Naive B cell (primary cell): ENCODE results near the gene SMCHD1. TPM values are rescaled to one million over a fixed set of nuclear protein-coding genes. Genes with fewer than 3 reads are reported as not detected.
"Not testable (repeated sequence)": the region's sequence is repeated elsewhere in the genome, so short reads cannot be mapped to it uniquely, and the experiment has no call there.

Experiments
- ATAC-seq, 2 donors: fragments of 150-1000 bp; cut with Tn5 transposase; 2 replicates each; pipeline ENCODE4 v1.10.0; 2021; ENCODE audit warnings: low read depth in 2 of 2, mild to moderate bottlenecking in 2 of 2, moderate library complexity in 2 of 2
- DNase-seq: peaks from one replicate; pipeline ENCODE4 v3.0.0; 2022
- H3K27ac Mint-ChIP-seq, 6 donors: one replicate each; pipeline ENCODE4 v1.8.0; 2020 to 2022; ENCODE audit warnings: mild to moderate bottlenecking in 6 of 6, mixed read lengths in 6 of 6, moderate library complexity in 5 of 6, inconsistent platforms in 2 of 6
- H3K27me3 Mint-ChIP-seq, 3 donors: one replicate each; pipeline ENCODE4 v1.8.0; 2021 to 2022; ENCODE audit warnings: mixed read lengths in 3 of 3, mild to moderate bottlenecking in 1 of 3
- H3K36me3 Mint-ChIP-seq, 2 donors: one replicate each; pipeline ENCODE4 v1.8.0; 2020 to 2022; ENCODE audit warnings: mixed read lengths in 2 of 2, inconsistent platforms in 1 of 2, mild to moderate bottlenecking in 1 of 2
- H3K4me1 Mint-ChIP-seq, 3 donors: one replicate each; pipeline ENCODE4 v1.8.0; 2020 to 2022; ENCODE audit warnings: mixed read lengths in 3 of 3, inconsistent platforms in 1 of 3, mild to moderate bottlenecking in 1 of 3, moderate library complexity in 1 of 3
- H3K4me3 Mint-ChIP-seq, 8 donors: one replicate each; pipeline ENCODE4 v1.8.0; 2020 to 2022; ENCODE audit warnings: mild to moderate bottlenecking in 8 of 8, mixed read lengths in 8 of 8, moderate library complexity in 8 of 8, inconsistent platforms in 2 of 8
- H3K9me3 Mint-ChIP-seq, 7 donors: one replicate each; pipeline ENCODE4 v1.8.0; 2020 to 2022; ENCODE audit warnings: mixed read lengths in 7 of 7, mild to moderate bottlenecking in 5 of 7, inconsistent platforms in 2 of 7, moderate library complexity in 1 of 7
- polyA plus RNA-seq, 6 donors: library from polyadenylated mRNA; unstranded; fragments of 300-500 nt; fragmentation: Illumina TruSeq; gene quantifications; one replicate each; pipeline ENCODE4 v1.2.3, GENCODE V29; 2021; ENCODE audit warnings: low read depth in 6 of 6

SMCHD1 gene
- polyA plus RNA-seq, 6 donors from 2014 or later, result 46.7 to 94.7 (median 68.9) TPM

- no peak for ATAC-seq
- Mint-ChIP-seq H3K27ac (peak overlapping the region in 2 of 6 donors; percentile 37 to 76), H3K4me1 (peaks cover 0 to 5% (median 5%) of the 10 kb centered on the region in 3 donors), H3K36me3 (peaks cover 0 to 31% of the 10 kb centered on the region in 2 donors), H3K27me3 (no peaks in the 10 kb centered on the region), H3K4me3 (no peak overlapping the region), H3K9me3 (peaks cover 0 to 2% (median 0%) of the 10 kb centered on the region in 7 donors)
- DNase-seq, result no peak
Observed at GRCh38 chr18:2774669-2775068, 119.1 kb downstream of the SMCHD1 start.

GRCh38 chr18:2776601-2777000 is 121.1 kb downstream of the SMCHD1 start:
- Mint-ChIP-seq H3K27ac (peak overlapping the region in 1 of 6 donors; percentile 90), H3K9me3 (peaks cover 0 to 2% (median 0%) of the 10 kb centered on the region in 7 donors), H3K27me3 (no peaks in the 10 kb centered on the region), H3K36me3 (peaks cover 10 to 18% of the 10 kb centered on the region in 2 donors), H3K4me3 (no peak overlapping the region), H3K4me1 (peaks cover 0 to 5% (median 5%) of the 10 kb centered on the region in 3 donors)
- no peak for ATAC-seq
- DNase-seq, result no peak

- H3K4me3 Mint-ChIP-seq, result no peak overlapping the region
- no peaks in the 10 kb centered on the region for H3K27me3 Mint-ChIP-seq
- peaks cover 0 to 2% (median 0%) of the 10 kb centered on the region in 7 donors for H3K9me3 Mint-ChIP-seq
- peaks cover 15 to 18% of the 10 kb centered on the region in 2 donors for H3K36me3 Mint-ChIP-seq
- peak overlapping the region in 3 of 6 donors; percentile 58 to 89 (median 69) for H3K27ac Mint-ChIP-seq
- H3K4me1 Mint-ChIP-seq, result peaks cover 0 to 5% (median 5%) of the 10 kb centered on the region in 3 donors
- ATAC-seq (no peak), DNase-seq (no peak)
Observed at GRCh38 chr18:2777241-2777640, 121.7 kb downstream of the SMCHD1 start.

GRCh38 chr18:2780750-2781149 is 125.2 kb downstream of the SMCHD1 start:
- peak overlapping the region in 1 of 8 donors; percentile 19 for H3K4me3 Mint-ChIP-seq
- no peaks in the 10 kb centered on the region for H3K9me3 Mint-ChIP-seq
- H3K27me3 Mint-ChIP-seq, result no peaks in the 10 kb centered on the region
- DNase-seq (no peak), ATAC-seq (no peak)
- peaks cover 3 to 5% (median 5%) of the 10 kb centered on the region in 3 donors for H3K4me1 Mint-ChIP-seq
- peak overlapping the region in 3 of 6 donors; percentile 41 to 89 (median 64) for H3K27ac Mint-ChIP-seq
- H3K36me3 Mint-ChIP-seq, result peaks cover 16 to 28% of the 10 kb centered on the region in 2 donors

DNA sequence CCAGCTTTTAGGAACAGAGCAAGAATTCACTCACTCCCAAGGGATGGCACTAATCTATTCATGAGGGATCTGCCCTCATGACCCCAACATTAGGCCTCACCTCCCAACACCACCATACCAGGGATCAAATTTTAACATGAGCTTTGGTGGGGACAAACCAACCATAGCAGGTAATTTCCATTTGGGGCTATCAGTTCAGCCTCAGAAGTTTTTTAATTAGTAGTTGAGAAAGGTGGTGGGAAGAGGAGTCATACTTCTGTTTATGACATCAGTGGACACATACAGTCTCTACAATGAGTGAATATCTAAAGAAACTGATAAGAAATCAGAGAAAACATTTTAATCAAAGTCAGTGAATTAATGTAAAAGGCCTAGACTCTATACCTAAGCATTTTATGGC is 131.7 kb downstream of the SMCHD1 start:
- H3K4me3 Mint-ChIP-seq, result no peak overlapping the region
- peak; percentile 21 to 50 for ATAC-seq
- no peaks in the 10 kb centered on the region for H3K27me3 Mint-ChIP-seq
- peaks cover 13 to 29% of the 10 kb centered on the region in 2 donors for H3K36me3 Mint-ChIP-seq
- DNase-seq, result no peak
- H3K27ac Mint-ChIP-seq, result peak overlapping the region in 4 of 6 donors; percentile 39 to 74 (median 47)
- H3K4me1 Mint-ChIP-seq, result peaks cover 0 to 10% (median 3%) of the 10 kb centered on the region in 3 donors
- no peaks in the 10 kb centered on the region for H3K9me3 Mint-ChIP-seq

- Mint-ChIP-seq H3K4me3 (no peak overlapping the region), H3K36me3 (peaks cover 23 to 27% of the 10 kb centered on the region in 2 donors), H3K27ac (peak overlapping the region in 1 of 6 donors; percentile 36), H3K27me3 (no peaks in the 10 kb centered on the region), H3K4me1 (peaks cover 0 to 3% (median 0%) of the 10 kb centered on the region in 3 donors), H3K9me3 (no peaks in the 10 kb centered on the region)
- DNase-seq, result no peak
- no peak for ATAC-seq
Observed at GRCh38 chr18:2792395-2792794, 136.9 kb downstream of the SMCHD1 start.

- Mint-ChIP-seq H3K4me1 (peaks cover 5 to 9% (median 8%) of the 10 kb centered on the region in 3 donors), H3K4me3 (no peak overlapping the region), H3K27me3 (no peaks in the 10 kb centered on the region), H3K36me3 (peaks cover 31 to 35% of the 10 kb centered on the region in 2 donors), H3K27ac (no peak overlapping the region), H3K9me3 (no peaks in the 10 kb centered on the region)
- ATAC-seq (no peak), DNase-seq (no peak)
Observed at GRCh38 chr18:2794159-2794558, 138.6 kb downstream of the SMCHD1 start.

DNA sequence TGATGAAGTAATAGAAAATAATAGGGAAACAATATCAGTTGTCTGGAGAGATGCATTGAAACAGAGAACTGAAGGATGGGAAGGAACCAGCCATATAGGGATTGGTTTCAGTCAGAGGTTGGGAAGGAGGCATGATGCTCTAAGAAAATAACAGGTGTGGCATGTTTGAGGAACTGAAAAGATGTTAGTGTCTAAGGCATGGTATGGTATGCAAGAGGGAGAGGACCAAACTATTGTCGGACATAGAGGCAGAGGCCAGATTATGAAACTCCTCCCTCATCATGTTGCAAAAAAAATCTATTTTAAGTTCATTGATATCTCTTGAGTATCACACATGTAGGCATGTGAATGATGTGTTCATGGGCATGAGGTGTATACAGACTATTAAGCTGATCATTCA is 142.4 kb downstream of the SMCHD1 start:
- Mint-ChIP-seq H3K27ac (peak overlapping the region in 4 of 6 donors; percentile 10 to 59 (median 31)), H3K4me1 (peaks cover 9 to 19% (median 9%) of the 10 kb centered on the region in 3 donors), H3K9me3 (no peaks in the 10 kb centered on the region), H3K4me3 (peak overlapping the region in 1 of 8 donors; percentile 18), H3K27me3 (no peaks in the 10 kb centered on the region), H3K36me3 (peaks cover 39 to 47% of the 10 kb centered on the region in 2 donors)
- ATAC-seq (peak; percentile 37 to 48), DNase-seq (no peak)

DNA sequence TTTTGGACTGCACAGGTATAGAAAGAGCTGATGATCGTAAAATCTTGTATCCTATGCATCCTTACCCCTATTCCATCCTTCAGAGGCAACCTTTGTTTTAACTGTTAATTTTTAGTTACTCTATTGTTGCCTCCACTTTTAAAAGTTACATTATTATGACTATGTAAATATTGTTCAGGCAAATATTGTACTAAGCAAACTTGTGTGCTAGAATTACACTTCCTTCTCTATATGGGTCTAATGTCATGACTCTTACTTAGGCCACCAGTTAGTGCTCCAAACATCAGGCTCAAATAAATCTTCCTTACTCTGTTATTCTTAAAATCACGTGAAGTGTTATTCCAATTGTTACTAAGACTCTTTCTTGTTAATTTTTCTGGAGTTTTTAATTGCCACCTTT is 143.8 kb downstream of the SMCHD1 start:
- peaks cover 37 to 56% of the 10 kb centered on the region in 2 donors for H3K36me3 Mint-ChIP-seq

DNA sequence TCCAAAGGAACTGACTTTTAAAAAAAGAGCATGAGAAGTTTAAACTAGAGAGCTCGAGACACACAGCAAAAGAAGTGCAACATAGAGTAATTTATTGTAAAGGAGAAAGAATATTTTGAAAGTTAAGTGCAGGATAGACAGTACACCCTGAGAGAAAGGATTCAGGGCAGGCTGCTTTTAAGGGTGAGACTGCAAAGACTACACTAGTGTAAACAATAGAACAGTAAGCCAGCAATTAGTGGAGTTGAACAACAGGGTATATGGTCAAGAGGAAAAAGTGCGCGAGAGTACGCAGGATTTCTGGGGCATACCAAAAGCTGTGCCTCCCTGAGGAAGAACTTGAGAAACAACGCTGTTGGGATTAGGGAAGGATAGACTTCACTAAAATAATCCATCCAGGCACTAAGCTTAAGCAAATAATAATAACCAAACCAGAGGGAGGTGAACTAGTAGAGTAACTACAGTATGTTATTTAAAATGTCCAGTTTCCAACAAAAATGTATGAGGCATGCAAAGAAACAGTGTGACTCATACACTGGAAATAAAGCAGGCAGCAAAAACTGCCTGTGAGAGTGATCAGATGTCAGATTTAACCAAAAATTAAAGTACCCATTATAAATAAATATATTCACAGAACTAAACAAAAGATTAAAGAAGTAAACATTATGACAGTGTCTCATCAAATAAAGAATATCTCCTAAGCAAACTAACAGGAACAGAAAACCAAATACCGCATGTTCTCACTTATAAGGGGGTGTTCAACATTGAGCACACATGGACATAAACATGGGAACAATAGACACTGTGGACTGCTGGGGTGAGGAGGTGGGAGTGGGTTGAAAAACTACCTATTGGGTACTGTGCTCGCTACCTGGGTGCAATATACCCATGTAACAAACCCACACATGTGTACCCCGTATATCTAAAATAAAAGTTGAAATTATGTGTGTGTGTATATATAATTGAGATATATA is 150.7 kb downstream of the SMCHD1 start:
- DNase-seq (no peak), ATAC-seq (no peak)
- no peaks in the 10 kb centered on the region for H3K27me3 Mint-ChIP-seq
- H3K27ac Mint-ChIP-seq, result peak overlapping the region in 3 of 6 donors; percentile 8 to 51 (median 50)
- peaks cover 9 to 26% (median 22%) of the 10 kb centered on the region in 7 donors for H3K9me3 Mint-ChIP-seq
- peaks cover 22 to 35% of the 10 kb centered on the region in 2 donors for H3K36me3 Mint-ChIP-seq
- H3K4me3 Mint-ChIP-seq, result no peak overlapping the region
- peaks cover 0 to under 1% (median under 1%) of the 10 kb centered on the region in 3 donors for H3K4me1 Mint-ChIP-seq

More for the DNA sequence above, 143.8 kb downstream of the SMCHD1 start:
- H3K9me3 Mint-ChIP-seq, result no peaks in the 10 kb centered on the region
- no peak overlapping the region for H3K4me3 Mint-ChIP-seq
- H3K27ac Mint-ChIP-seq, result peak overlapping the region in 1 of 6 donors; percentile 2
- no peaks in the 10 kb centered on the region for H3K27me3 Mint-ChIP-seq
- DNase-seq (no peak), ATAC-seq (no peak)
- peaks cover 9 to 19% (median 9%) of the 10 kb centered on the region in 3 donors for H3K4me1 Mint-ChIP-seq

GRCh38 chr18:2808640-2809039 is 153.1 kb downstream of the SMCHD1 start:
- not testable (repeated sequence) for H3K4me1 Mint-ChIP-seq, DNase-seq, H3K4me3 Mint-ChIP-seq, H3K27me3 Mint-ChIP-seq, ATAC-seq
- Mint-ChIP-seq H3K9me3 (peaks cover 16 to 48% (median 34%) of the 10 kb centered on the region in 7 donors), H3K36me3 (peaks cover 31 to 35% of the 10 kb centered on the region in 2 donors), H3K27ac (peak overlapping the region in 1 of 6 donors; percentile 85)

DNA sequence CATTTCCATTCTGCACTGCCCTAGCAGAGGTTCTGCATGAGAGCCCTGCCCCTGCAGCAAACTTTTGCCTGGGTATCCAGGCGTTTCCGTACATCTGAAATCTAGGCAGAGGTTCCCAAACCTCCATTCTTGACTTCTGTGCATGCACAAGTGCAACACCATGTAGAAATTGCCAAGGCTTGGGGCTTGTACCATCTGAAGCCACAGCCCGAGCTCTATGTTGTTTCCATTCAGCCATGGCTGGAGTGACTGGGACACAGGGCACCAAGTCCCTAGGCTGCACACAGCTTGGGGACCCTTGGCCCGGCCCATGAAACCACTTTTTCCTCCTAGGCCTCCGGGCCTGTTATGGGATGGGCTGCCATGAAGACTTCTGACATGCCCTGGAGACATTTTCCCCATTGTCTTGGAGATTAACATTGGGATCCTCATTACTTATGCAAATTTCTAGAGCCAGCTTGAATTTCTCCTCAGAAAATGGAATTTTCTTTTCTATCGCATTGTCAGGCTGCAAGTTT is 154.2 kb downstream of the SMCHD1 start:
- H3K4me3 Mint-ChIP-seq, H3K4me1 Mint-ChIP-seq, H3K27me3 Mint-ChIP-seq, DNase-seq, ATAC-seq: not testable (repeated sequence)
- Mint-ChIP-seq H3K27ac (peak overlapping the region in 1 of 6 donors; percentile 52), H3K36me3 (peaks cover 28 to 35% of the 10 kb centered on the region in 2 donors), H3K9me3 (peaks cover 19 to 58% (median 38%) of the 10 kb centered on the region in 7 donors)

DNA sequence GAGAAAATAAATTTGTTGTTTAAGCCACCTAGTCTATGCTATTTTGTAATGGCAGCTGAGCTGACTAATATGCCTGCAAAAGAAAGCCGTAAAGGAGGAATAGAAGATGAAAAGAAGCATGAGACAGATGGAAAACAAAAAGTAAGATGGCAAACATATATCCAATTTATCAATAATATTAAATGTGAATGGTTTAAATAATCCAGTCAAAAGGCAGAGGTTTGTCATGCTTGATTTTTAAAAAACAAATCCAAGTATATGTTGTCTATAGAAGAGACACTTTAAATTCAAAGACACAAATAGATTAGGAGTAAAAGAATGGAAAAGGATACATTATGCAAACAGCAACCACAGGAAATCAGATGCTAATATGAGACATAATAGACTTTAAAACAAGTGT is 155.9 kb downstream of the SMCHD1 start:
- Mint-ChIP-seq H3K27me3 (no peaks in the 10 kb centered on the region), H3K36me3 (peaks cover 23 to 35% of the 10 kb centered on the region in 2 donors), H3K4me1 (no peaks in the 10 kb centered on the region), H3K27ac (no peak overlapping the region), H3K9me3 (peaks cover 19 to 65% (median 38%) of the 10 kb centered on the region in 7 donors), H3K4me3 (no peak overlapping the region)
- ATAC-seq, result no peak
- no peak for DNase-seq
